HG03558 (cell line): ENCODE data around the gene IFT22.
"Not testable (repeated sequence)": the region's sequence is repeated elsewhere in the genome, so short reads cannot be mapped to it uniquely, and the experiment has no call there.

ENCODE experiments used
- ATAC-seq: cut with Tn5 transposase; IDR thresholded peaks from one replicate; pipeline ENCODE4 v1.9.1; 2021; ENCODE audit warnings: moderate number of reproducible peaks; ENCODE audit not compliant: unreplicated experiment; ENCODE audit errors: extremely low read depth

Gene IFT22

GRCh38 chr7:101285171-101285570 lies 36.4 kb downstream of the IFT22 start:
- ATAC-seq = no peak

DNA sequence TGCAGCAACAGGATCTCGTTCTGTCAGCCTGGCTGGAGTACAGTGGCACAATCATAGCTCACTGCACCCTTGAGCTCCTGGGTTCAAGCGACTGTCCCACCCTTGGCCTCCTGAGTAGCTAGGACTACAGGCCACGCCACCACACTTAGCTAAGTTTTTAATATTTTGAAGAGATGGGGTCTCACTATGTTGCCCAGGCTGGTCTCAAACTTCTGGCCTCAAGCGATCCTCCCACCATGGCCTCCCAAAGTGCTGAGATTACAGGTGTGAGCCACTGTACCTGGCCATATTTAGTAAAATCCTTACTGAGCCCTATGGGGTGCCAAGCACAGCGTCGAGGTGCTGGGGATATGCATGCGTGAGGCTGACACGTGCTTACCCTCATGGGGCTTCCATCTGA lies 40.7 kb downstream of the IFT22 start:
- not testable (repeated sequence) for ATAC-seq

DNA sequence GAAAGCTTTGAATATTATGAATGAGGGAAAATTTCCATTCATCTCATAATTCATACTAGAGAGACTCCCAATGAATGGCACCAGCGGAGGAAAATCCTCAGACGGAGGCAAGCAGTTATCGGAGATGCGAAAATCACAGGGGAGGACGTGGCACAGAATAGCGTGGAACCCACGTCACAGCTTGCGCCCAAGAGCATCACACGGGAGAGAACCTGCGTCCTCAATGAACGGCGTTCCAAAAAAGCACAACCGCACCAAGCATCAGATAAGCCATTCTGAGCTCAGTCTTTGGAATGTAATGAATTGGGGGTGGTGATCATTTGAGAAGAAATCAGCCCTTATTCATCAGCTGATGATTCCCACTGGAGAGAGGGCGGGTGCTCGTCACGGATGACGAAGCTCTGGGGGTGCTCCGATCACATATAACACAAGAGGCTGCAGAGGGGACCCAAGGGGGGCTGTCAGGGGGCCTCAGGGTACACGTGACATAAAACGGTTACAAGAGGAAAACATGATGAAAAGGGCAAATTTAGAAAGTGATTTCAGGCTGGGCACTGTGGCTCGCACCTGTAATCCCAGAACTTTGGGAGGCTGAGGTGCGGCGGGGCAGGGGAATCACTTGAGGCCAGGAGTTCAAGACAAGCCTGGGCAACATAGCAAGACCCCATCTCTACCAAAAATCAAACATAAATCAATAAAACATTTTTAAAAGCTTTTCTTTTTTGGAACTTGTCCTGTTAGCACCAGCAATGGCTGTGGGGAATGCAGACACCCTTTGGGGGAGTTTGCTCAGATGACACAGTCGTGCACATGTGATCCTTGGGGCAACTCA lies 42.9 kb downstream of the IFT22 start:
- ATAC-seq = no peak

DNA sequence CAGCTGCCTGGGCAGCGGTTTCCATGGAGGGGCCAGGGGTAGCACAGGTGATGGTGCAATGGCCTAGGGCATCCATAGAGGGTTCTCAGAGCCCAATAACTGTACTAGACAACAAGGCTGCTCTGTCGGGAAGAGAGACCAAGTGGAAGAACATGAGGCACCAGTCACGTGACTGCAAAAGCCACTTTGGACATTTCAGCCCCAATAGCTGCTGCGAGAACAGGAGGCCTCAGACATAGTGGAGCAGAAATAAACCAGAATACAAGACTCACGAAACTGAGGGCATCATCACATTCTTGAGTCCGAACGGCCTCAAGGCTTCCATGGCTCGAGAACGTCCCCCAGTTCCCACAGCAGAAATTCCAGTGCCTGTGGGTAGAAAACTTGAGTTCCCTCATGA lies 44.5 kb downstream of the IFT22 start:
- no peak for ATAC-seq

DNA sequence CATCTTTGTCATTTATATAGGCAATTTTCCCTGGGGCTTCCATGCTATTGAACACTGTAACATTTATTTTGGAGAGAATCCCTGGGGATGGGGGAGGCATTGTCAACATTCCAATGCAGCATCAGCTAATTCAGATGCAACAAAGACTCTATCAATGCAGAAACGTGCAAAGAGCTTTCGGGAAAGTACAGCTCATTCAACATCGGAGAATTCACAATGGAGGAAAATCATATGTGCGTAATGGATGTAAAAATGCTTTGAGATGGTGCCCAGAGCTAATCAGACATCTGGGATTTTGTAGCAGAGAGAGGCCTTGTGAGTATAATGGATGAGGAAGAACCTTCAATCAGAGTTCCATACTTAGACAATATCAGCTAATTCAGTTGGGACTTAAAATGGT lies 48.4 kb downstream of the IFT22 start:
- ATAC-seq = no peak

DNA sequence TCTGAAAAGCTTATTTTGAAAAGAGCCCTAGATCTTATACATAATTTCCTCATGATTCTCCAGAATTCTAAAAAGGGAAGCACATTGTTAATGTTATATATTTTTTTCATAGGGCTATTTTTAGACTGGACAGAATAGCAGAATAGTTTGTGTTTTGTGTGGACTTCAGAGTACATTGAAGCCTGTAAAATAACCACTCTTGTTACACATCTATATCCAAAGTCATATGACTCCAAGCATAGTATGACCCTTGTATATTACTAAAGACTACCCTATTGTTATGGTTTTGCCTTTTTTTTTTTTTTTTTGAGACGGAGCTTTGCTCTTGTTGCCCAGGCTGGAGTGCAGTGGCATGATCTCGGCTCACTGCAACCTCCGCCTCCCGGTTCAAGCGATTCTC lies 50.6 kb downstream of the IFT22 start:
- ATAC-seq = no peak

DNA sequence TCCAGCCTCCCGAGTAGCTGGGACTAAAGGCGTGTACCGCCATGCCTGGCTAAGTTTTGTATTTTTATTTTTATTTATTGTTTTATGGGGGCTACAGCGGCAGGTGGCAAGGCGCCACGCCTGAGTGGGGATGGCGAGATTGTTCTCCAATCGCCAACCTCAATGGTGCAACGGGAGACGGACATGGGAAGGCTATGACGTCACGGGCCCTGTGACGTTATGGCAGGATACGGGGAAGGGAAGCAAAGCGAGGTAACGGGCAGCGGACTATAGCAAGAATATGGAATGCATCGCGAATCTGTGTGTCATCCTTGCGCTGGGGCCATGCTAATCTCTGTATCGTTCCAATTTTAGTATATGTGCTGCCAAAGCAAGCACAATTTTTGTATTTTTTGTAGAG lies 51.9 kb downstream of the IFT22 start:
- no peak for ATAC-seq

- no peak for ATAC-seq
Measured at GRCh38 chr7:101265622-101266516, 55.7 kb downstream of the IFT22 start.

DNA sequence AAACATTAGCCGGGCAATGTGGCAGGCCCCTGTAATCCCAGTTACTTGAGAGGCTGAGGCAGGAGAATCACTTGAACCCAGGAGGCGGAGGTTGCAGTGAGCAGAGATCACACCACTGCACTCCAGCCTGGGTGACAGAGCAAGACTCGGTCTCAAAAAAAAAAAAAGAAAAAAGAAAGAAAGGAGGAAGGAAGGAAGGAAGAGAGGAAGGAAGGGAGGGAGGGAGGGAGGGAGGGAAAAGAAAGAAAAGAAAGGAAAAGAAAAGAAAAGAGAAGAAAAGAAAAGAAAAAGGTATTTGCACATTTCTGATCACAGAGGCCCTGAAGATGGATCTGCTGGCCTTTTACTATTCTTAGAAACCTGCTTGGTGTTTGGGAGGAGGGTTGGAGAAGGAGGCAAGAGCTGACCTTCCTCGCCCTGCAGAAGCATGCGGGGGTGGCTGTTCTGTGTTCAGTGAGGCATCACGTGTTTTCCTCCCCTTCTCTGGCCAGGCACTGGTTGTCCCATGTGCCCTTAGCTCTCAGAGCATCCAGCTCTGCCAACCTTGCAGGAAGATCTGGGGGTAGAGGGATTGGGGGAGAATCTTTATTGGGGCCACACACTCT lies 57.4 kb downstream of the IFT22 start:
- not testable (repeated sequence) for ATAC-seq
